CMK (cell line): Measurements from ENCODE around the gene CMTM4.
"Not testable (repeated sequence)": the region's sequence is repeated elsewhere in the genome, so short reads cannot be mapped to it uniquely, and the experiment has no call there.

Experiments
- DNase-seq: peaks from one replicate; pipeline ENCODE4 v3.0.0-alpha.2; 2010; ENCODE audit warnings: low read depth

CMTM4 gene

DNA sequence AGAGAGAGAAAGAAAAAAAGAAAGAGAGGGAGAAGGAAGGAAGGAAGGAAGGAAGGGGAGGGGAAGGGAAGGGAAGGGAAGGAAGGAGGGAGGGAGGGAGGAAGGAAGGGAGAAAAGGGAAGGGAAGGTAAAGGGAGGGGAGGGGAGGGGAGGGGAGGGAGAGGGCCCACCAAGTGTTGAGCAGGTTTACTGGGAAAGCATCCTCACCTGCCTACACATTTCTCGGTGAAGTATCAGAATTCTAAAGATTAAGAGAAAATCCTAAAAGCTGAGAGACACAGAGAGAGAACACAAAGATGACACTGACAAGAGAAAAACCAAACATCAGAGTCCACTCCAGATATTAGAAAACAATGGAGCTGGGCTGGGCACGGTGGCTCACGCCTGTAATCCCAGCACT lies 104.3 kb downstream of the CMTM4 start:
- DNase-seq = no peak

DNA sequence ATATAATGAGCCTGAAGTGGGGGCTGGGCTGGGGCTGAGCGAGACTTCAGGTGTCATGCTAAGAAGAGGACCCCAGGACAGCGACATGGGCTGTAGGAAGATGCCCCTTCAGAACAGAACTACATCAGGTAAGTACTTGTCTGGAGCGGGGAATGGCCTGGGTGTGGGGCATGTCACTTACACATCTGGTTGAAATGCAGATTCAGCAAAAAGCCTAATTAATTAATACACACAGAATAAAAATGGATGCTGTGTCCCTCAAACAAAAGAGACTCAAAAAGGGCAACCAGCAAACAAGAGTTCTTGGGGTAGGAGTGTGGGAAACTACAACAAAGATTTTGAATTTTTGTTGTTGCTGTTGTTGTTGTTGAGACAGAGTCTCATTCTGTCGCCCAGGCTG lies 105.5 kb downstream of the CMTM4 start:
- no peak for DNase-seq

DNA sequence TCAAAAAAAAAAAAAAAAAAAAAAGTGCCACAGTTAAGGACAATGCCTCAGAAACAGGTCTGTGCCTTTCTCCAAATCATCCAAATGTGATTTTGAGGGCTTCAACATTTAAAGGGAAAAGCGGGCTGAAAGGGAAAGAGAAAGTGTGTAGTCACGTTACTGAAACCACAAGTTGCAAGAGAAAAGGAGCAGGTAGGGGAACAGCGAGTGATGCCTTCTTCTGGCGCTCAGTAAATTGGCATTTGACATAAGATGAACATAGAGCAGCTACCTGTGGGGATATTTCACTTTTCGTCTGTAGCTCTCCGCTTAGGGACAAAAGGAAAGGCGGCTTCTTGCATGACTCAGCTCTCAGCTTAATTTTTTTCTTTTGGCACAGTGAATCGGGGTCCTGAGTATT lies 106.2 kb downstream of the CMTM4 start:
- no peak for DNase-seq

DNA sequence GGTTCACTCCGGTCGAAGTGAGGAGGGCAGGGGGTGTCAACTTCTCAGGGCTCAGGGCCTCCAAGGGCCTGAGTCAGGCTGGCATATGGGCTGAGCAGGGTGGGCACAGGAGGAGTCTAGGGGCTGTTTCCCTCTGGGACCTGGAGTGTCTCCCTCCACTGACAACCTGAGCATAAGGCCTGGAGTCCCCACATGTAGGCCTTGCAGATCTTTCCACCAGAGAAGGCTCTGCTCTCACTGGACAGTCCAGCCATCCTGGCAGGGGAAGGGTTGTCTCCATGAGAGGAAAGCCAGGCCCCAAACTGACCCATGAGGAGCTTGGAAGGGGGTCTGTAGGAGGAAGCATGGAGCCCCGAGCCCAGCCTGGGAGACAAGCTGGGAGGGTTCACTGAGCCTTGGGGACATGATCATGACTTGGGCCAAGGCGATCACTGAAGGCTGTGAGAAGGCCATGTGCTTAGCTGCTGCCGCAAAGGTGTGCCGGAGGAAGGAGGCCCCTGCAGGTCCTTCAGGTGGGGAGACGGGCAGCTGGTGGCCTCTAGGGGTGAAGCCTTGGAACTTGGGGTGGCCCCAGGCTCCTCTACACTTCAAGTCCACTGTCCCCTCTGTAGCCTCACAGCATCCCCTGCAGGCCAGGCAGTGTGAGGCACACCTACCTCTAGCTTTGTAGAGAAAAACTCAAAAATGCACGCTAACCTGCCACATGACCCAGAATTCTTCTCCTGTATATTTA lies 107.4 kb downstream of the CMTM4 start:
- DNase-seq = no peak

DNA sequence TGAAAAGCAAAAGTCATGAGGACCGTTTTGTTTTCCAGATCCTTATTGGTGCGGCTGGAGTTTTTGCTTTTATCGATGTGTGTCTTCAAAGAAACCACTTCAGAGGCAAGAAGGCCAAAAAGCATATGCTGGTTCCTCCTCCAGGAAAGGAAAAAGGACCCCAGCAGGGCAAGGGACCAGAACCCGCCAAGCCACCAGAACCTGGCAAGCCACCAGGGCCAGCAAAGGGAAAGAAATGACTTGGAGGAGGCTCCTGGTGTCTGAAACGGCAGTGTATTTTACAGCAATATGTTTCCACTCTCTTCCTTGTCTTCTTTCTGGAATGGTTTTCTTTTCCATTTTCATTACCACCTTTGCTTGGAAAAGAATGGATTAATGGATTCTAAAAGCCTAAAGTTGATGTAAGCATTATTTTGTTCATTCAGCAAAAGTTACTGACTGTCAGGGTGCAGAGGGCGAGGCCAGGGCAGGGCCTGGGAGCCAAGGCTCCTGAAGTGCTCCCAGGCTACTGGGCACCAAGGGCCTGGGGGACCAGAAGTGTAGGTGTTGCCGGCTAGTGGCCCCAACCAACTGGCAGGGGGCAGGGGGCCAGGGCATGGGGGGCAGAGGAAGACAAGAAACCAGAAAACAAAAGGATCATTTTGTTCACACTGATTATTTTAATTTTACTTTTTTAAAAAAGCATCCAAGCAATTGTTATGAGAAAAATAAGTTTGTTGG lies 108.5 kb downstream of the CMTM4 start:
- no peak for DNase-seq

DNA sequence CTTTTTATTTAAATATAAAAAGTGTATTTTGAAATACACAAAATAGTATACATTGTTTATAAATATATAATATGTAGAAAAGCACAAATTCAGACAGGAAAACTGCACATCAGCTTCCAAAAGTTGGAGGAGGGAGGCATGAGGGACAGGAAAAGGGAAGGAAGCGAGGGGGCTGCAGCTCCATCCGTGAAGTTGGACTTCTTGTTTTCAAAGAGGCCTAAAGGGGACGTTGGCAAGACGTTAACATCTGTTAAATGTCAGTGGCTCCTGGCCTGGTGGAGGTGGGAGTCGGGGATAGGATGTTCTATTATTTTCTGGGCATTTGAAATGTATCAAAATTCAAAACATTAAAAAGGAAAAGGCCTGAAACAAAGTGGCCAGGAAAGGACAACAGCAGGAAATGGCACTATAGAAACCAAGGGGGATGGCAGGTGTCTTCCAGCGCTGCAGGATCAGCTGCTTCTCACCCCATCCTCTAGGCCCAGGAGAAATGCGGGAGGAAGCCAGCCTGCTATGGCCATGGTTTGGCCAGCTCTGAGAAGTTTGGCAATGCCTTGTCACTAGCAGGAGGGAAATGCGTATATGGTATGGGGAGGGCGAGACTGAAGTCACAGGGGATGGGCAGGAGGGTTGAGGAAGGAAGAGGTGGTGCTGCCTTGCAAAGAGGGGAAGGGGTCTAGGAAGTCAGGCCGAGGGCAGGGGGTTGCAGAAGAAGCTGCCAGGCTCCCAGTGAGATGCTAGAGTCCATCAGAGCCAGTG lies 110.9 kb downstream of the CMTM4 start:
- DNase-seq = no peak

DNA sequence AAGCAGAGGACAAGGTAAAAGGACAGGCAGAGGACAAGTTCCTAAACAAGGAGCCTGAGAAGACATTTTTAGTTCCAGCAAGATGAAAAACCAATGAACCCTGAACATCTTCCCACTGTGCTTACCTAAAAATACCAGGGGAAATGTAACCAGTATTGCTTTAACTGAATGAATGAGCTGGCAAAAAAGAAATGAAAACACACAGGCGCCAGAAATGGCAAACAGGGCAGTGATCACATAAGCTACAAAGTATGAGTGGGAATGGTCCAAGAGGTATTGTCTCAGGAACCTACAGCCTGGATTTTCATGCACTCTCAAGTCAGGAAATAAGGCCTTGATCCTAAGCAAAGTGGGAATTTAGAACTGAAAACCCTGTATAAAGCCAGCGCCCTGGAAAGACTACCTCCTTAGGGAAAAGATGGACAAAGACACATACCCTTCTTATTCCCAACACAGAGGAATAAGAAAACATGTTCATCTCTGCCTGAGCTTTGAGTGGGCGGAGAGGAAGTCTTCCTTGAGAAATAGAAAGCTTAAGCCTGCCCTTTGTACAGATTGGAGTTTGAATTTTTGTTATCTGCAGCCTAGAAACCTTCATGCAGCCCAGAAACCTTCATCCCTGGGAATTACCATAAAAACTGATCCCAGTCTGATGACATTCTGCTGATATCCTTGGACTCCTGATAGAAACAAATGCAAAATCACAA lies 115.1 kb downstream of the CMTM4 start:
- no peak for DNase-seq

DNA sequence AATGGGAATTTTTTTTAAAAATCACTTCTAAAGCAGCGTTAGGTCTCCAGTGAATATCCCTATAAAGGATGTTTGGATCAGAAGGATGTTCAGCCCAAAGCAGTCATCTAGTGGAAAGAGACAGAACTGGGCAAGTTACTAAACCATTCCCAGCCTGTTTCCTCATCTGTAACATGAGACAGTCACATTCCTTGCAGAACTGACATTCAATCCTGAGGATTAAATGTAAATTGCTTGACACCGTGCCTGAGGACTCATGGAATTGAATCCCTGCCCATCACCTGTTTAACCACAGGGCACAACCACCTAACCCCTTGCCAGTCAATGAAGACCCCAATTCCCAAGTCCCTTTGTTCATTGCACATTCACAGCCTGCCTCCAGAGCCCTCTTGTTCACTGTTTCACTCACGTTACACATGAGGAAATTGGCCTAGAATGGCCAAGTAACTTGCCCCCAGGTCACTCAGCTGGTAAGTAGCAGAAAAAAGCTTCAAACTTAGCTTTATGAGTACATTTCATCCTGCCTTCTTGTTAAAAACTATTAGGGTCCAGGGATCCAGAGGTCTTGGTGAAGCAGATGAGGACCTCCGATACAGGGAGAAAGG lies 115.8 kb downstream of the CMTM4 start:
- DNase-seq = no peak

DNA sequence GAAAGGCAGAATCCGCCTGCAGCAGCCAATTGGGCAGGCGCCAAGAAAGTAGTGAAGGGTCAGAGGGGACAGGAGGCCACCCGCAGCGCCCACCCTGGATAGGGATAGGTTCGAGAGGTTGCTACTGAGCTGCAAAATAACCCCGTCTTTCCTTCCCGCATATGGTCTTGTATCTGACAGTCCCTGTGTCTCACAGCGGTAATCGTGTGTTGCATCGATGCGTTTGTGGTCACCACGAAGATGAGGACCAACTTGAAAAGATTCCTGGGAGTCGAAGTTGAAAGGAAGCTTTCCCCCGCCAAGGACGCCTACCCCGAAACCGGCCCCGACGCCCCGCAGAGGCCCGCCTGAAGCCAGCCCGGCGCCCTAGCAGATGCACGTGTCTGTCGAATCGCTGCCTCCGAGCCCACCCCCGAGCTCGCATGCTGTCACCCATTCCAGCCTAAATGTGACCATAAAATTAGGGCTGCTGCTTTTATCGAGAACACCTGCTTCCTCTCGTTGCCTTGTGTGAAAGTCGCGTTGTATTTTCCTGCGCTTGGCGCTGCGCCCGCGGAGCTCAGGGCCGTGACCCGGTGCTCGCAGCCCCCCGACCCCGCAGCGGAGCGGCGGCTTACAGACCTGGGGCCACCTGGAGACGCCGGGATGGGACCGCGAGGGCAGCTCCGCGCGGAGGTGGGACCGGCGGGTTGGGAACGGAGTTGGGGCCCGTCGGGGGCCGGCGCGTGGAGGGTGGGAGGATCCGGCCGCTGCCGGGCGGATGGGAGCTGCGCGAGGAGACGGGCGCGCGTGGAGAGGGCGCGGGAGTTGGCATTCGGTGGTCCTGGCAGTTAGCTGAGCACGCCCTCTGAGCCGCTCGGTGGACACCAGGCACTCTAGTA lies 117.7 kb downstream of the CMTM4 start, which contains the start of gene CMTM2:
Gene CMTM2, plus strand, starts transcription at position 813 of the 881 bp plus-strand sequence. CDS start 145 bp downstream, outside the sequence.
- no peak for DNase-seq

DNA sequence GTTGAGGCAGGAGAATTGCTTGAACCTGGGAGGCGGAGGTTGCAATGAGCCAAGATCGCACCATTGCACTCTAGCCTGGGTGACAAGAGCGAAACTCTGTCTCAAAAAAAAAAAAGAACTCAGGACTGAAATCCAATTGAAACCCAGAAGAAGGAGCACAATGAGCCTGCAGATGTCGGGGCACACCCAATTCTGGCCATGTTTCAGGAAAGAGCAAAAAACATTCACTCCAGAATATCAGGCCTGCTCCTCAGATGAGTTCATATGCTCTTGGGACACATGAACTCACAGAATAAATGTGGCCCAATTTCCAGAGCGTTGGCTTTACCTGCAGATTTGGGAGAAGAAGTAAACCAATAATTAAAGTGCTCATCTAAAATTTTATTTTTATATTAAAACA lies 120.2 kb downstream of the CMTM4 start:
- no peak for DNase-seq

DNA sequence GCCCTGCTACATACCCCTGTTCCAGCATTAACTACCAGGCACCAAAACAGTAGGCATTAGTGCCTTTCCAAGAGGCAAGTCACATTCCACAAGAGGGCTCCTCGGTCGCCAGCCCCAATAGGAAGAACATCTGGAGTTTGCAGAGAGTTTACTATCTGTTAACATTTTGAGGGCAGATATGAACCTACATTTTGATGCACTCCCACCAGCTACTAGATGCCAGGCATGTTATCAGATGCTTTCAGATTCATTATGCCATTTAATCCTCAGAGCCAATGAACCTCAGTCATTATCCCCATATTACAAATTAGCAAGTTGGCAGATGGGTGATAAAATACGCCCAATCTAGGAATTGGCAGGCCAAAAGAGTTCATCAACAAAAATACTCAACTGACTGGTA lies 121.5 kb downstream of the CMTM4 start:
- DNase-seq = peak; percentile 61

DNA sequence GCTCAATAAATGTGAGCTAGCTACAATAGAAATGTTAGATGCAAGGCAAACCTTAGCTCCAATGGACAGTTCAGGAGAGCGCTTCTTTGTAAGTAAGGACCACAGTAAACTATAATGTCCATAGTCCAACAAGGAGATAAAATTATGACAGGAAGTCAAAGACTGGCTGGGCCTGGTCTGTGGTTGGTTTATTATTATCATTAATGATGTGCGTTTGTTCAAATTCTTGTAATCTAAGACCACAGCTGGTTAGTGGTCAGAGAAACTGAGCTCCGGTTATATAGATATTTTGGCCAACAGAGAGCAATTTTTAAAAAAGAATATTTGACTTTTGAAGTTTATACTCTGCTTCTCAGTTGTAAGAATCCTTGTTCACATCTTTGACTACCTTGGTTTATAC lies 122.0 kb downstream of the CMTM4 start:
- no peak for DNase-seq

DNA sequence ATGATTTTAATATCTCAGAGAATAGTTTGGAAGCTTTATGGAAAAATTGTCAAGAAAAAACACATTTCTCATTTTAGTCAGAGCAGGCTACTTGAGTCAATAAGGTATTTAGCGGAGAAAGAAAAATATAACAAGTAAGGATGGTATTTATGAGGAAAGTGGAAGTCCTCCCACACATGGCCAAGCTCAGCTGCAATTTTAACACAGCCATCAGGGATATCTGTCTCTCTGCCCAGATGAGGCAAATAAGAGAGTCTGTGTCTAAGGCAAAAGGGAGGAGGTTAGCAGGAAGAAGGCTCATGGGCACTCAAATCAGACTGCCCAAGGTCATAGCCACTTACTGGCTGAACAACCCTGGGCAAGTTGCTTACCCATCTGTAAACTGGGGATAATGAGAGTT lies 122.5 kb downstream of the CMTM4 start:
- DNase-seq = no peak

DNA sequence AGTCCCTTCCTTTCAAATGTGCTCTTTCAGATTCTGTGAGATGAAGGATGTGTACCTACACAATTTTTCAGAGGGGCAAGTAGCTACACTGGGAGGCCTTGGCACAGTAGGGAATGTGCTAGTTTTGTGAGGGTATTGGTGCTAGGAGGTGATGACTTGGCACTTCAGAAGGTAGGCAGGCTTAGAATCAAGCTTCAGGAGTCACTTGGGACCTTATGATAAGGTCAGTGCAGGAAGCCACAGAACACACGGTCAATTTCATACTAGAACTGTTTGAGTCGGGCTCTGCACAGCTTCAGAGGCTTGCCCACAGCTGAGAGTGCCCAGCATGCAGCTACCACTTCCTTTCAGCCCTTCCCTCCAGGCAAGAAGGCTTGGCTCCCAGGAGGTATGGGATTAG lies 124.2 kb downstream of the CMTM4 start:
- peak; percentile 79 for DNase-seq

DNA sequence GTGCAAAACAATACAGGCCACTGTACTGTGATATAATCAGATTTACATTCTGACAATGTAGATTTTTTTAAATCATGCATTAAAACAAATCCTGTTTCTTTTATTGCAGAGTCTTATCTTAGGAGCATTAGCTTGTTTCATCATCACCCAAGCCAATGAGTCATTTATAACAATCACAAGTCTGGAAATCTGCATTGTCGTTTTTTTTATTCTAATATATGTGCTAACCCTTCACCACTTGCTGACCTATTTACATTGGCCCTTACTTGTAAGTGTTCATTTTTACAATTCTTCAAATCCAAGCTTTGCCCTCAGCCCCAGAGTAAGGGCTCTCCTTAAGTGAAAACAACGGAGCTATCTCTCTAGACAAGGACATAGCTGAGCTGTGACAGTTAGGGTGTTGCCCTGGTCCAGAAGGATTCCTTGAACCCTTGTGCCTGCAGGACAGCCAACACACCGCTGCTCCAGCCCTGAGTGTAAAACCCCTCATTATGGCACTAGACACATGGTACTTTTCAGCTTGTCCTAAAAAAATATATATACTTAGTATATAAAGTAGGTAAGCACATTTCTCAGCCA lies 126.6 kb downstream of the CMTM4 start:
- DNase-seq = no peak

DNA sequence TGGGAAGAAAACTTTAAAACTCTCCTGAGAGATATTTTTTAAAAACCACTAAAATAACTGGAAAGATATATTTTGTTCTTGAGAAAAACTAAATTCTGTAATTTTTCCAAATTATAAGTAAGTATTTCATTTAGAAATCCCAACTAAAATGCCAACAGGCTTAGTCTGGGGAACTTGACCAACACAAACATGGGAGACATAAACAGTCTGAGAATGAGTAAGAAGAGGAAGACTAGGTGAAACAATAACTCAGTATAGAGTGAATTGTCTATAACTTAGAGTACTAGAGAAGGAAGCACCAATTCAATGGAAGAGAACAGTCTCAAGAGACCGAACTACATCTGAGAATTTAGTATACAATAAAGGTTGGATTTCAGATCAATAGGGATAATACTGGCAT lies 127.4 kb downstream of the CMTM4 start:
- no peak for DNase-seq

DNA sequence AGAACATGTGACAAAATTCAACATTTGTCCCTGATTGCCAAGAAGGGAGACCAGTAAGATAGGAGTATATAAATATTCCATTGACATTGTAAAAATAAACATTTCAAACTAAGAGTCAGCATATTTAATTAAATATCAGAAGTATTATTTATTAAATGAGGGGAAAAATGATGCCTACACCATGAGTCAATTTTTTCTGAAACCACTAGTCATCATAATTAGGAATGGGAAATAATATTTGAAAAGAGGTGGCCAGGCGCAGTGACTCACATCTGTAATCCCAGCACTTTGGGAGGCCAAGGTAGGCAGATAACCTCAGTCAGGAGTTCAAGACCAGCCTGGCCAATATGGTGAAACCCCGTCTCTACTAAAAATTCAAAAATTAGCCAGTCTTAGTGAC lies 128.2 kb downstream of the CMTM4 start:
- DNase-seq = no peak

DNA sequence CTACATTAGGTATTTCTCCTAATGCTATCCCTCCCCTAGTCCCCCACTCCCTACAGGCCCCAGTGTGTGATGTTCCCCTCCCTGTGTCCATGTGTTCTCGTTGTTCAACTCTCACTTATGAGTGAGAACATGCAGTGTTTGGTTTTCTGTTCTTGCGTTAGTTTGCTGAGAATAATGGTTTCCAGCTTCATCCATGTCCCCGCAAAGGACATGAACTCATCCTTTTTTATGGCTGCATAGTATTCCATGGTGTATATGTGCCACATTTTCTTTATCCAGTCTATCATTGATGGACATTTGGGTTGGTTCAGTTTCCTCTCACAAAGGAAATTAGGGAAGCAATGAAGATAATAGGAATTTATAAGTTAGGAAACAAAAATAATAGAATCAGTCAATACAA lies 129.3 kb downstream of the CMTM4 start:
- not testable (repeated sequence) for DNase-seq

DNA sequence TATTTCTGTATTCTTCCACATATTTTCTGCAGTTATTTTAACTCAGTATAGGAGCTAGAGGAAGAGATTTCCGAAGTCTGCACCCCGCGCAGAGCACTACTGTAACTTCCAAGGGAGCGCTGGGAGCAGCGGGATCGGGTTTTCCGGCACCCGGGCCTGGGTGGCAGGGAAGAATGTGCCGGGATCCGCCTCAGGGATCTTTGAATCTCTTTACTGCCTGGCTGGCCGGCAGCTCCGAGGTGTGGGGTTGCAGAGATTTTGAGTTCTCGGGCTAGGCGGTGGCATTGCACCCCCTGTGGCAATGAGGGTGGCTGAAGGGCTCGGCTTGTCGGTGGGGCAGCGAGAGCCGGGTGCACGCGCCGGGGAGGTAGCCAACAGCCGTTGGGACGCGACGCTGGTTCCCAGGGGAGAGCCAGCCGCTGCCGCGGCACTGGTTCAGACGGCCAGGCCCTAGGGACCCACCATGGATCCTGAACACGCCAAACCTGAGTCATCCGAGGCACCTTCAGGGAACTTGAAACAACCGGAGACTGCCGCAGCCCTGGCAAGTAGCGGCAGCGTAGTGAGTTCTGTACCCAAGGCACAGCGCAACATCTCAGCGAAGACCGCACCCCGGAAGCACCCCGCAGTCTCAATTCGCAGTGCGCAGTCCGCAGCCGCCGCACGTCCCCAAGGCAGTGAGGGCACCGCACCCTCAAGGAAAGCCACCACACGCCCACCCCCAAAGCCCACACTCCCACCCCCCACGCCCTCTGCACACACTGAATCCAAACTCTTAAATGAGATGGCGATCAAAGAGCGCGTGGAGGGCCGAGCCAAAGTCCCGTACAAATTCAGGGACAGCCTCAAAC lies 130.3 kb downstream of the CMTM4 start, which contains the start of gene CMTM1:
Gene CMTM1, plus strand, starts transcription at position 389 of the 851 bp plus-strand sequence. Its CDS starts 75 bp downstream, at position 464.
- no peak for DNase-seq
